Panc1 (cell line): Measurements from ENCODE around the gene P2RY2. TPM values are rescaled to one million over a fixed set of nuclear protein-coding genes. Genes with fewer than 3 reads are reported as not detected.

Source experiments
- ATAC-seq: fragments of 200-7000 bp; cut with Tn5 transposase; 2 replicates; pipeline ENCODE4 v1.9.1; 2020; ENCODE audit warnings: mild to moderate bottlenecking, moderate library complexity
- BruUV-seq: library from RNA; stranded (reverse); fragments of 400-500 nt; replicated peaks from 2 replicates; lab custom pipeline; 2021; lab: Mats Ljungman, UMichigan
- CTCF ChIA-PET: fragments of 300-600 bp; sonication (Branson Sonifier 250); formaldehyde crosslinking; loops from one replicate; lab custom pipeline; 2022; ENCODE audit warnings: antibody characterized with exemption; lab: Charles Lee
- POLR2A ChIA-PET: fragments of 300-600 bp; sonication (Branson Sonifier 250); formaldehyde crosslinking; loops from one replicate; lab custom pipeline; 2022; ENCODE audit warnings: antibody characterized with exemption; lab: Charles Lee
- DNase-seq: peaks from one replicate; pipeline ENCODE4 v3.0.0-alpha.2; 2010; ENCODE audit warnings: low read depth, low spot score
- H3K27ac ChIP-seq: 2 replicates; pipeline ENCODE4 v1.5.1; 2011; ENCODE audit warnings: mild to moderate bottlenecking, low read length, inconsistent platforms
- H3K27me3 ChIP-seq: fragments of 200-500 bp; sonication (Bioruptor generic); 2 replicates; pipeline ENCODE4 v1.6.0; 2014; ENCODE audit warnings: low read length, inconsistent platforms; ENCODE audit not compliant: control insufficient read depth, insufficient read depth
- H3K36me3 ChIP-seq: fragments of 200-500 bp; sonication (Bioruptor generic); 2 replicates; pipeline ENCODE4 v1.5.1; 2014; ENCODE audit warnings: inconsistent platforms, mild to moderate bottlenecking, low read length, moderate library complexity; ENCODE audit not compliant: control insufficient read depth, insufficient read depth
- H3K4me1 ChIP-seq: 2 replicates; pipeline ENCODE4 v1.5.1; 2011; ENCODE audit warnings: inconsistent platforms, mild to moderate bottlenecking, low read length, moderate library complexity; ENCODE audit not compliant: control insufficient read depth, insufficient read depth
- H3K4me3 ChIP-seq, 2 experiments: 2 replicates each; pipeline ENCODE4 v1.5.1; 2011 to 2012; ENCODE audit warnings: low read depth in 2 of 2, low read length in 2 of 2, mild to moderate bottlenecking in 2 of 2, inconsistent platforms in 1 of 2, moderate library complexity in 1 of 2
- H3K9me3 ChIP-seq: fragments of 200-500 bp; sonication (Bioruptor generic); 2 replicates; pipeline ENCODE4 v1.5.1; 2014; ENCODE audit warnings: low read depth, mild to moderate bottlenecking, inconsistent platforms, low read length, moderate library complexity; ENCODE audit not compliant: control insufficient read depth, insufficient read depth
- POLR2AphosphoS5 ChIP-seq: IDR thresholded peaks from 2 replicates; pipeline ENCODE4 v1.6.1; 2012; ENCODE audit warnings: mild to moderate bottlenecking, low read depth, low read length, moderate library complexity
- SIN3A ChIP-seq: IDR thresholded peaks from 2 replicates; pipeline ENCODE4 v1.6.1; 2012; ENCODE audit warnings: low read depth, mild to moderate bottlenecking, low read length, moderate library complexity, borderline replicate concordance; ENCODE audit not compliant: insufficient read depth
- TCF7L2 ChIP-seq: IDR thresholded peaks from 2 replicates; pipeline ENCODE4 v1.6.1; 2011; ENCODE audit warnings: mild to moderate bottlenecking, low read depth, low read length, inconsistent platforms
- in situ Hi-C: cut with HindIII; loops from 2 replicates; pipeline ENCODE4 v1.10.0; 2016; ENCODE audit warnings: low sequenced_read_pairs, low pct_unique_long_range_greater_than_20kb
- intact Hi-C: fragments of 100-400 bp; cut with micrococcal nuclease; formaldehyde crosslinking; loops from one replicate; pipeline ENCODE4 v1.10.0; 2022; ENCODE audit not compliant: unreplicated experiment
- total RNA-seq: library from RNA; stranded (reverse); gene quantifications from one replicate; pipeline ENCODE4 v1.2.1, GENCODE V29; 2021; ENCODE audit not compliant: unreplicated experiment
- TF ChIP-seq, protein P1 (sequence below): fragments of 450-650 bp; IDR thresholded peaks from 2 replicates; pipeline ENCODE4 v1.5.1; 2017; ENCODE audit warnings: mild to moderate bottlenecking
- TF ChIP-seq, protein P2 (sequence below), 2 experiments: IDR thresholded peaks; 2 replicates each; pipeline ENCODE4 v1.6.1; 2011 to 2012; ENCODE audit warnings: low read depth in 2 of 2, control low read depth in 1 of 2, low read length in 1 of 2, mild to moderate bottlenecking in 1 of 2, moderate library complexity in 1 of 2; ENCODE audit not compliant: insufficient read depth in 1 of 2

Gene P2RY2
- total RNA-seq, 1 experiment from 2014 or later = 2.4 TPM

DNA sequence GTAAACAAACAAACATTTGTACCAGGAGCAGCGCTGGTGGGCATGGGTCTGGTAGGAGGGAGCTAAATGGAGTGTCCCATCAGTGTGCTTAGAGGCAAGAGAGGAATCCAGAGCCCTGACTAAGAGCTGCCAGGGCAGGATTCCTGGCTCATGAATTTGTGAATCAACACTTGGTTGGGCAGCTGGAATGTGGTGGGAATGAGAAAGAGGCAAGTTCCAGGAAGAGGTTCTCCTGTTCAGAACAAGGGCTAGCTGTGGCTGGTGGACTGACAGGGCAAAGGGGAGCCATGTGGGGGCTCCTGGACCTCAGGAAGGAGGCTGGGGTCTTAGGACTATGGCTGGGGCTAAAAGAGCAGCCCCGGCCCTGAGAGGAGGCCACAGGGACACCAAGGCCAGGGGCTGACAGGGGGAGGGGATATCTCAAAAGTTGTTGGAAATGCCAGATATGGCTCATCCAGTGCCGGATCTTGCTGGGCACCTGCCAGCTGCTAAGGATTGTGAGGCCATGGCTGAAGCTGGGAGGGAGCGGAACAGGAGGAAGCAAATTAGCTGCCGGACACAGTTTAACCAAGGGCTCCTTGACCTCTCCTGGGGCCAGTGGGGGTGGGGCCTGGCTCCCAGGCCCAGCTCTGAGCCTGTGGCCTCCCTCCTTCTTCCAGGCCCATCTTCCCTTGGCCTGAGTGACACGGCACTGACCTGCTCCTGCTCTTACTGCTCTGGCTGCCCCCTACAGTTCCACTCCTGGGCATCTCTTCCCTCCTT lies 39.4 kb downstream of the P2RY2 start:
- H3K27ac ChIP-seq = peak overlapping the region; percentile 76
- DNase-seq (no peak), ATAC-seq (peak; percentile 90)
- no peaks in the 10 kb centered on the region for H3K9me3 ChIP-seq
- intact Hi-C loops (no loop called here), in situ Hi-C loops (no loop called here)
- TF ChIP-seq, protein P1, sequence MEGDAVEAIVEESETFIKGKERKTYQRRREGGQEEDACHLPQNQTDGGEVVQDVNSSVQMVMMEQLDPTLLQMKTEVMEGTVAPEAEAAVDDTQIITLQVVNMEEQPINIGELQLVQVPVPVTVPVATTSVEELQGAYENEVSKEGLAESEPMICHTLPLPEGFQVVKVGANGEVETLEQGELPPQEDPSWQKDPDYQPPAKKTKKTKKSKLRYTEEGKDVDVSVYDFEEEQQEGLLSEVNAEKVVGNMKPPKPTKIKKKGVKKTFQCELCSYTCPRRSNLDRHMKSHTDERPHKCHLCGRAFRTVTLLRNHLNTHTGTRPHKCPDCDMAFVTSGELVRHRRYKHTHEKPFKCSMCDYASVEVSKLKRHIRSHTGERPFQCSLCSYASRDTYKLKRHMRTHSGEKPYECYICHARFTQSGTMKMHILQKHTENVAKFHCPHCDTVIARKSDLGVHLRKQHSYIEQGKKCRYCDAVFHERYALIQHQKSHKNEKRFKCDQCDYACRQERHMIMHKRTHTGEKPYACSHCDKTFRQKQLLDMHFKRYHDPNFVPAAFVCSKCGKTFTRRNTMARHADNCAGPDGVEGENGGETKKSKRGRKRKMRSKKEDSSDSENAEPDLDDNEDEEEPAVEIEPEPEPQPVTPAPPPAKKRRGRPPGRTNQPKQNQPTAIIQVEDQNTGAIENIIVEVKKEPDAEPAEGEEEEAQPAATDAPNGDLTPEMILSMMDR = no peak
- TF ChIP-seq TCF7L2 (no peak), POLR2AphosphoS5 (no peak)
- TF ChIP-seq, protein P2, sequence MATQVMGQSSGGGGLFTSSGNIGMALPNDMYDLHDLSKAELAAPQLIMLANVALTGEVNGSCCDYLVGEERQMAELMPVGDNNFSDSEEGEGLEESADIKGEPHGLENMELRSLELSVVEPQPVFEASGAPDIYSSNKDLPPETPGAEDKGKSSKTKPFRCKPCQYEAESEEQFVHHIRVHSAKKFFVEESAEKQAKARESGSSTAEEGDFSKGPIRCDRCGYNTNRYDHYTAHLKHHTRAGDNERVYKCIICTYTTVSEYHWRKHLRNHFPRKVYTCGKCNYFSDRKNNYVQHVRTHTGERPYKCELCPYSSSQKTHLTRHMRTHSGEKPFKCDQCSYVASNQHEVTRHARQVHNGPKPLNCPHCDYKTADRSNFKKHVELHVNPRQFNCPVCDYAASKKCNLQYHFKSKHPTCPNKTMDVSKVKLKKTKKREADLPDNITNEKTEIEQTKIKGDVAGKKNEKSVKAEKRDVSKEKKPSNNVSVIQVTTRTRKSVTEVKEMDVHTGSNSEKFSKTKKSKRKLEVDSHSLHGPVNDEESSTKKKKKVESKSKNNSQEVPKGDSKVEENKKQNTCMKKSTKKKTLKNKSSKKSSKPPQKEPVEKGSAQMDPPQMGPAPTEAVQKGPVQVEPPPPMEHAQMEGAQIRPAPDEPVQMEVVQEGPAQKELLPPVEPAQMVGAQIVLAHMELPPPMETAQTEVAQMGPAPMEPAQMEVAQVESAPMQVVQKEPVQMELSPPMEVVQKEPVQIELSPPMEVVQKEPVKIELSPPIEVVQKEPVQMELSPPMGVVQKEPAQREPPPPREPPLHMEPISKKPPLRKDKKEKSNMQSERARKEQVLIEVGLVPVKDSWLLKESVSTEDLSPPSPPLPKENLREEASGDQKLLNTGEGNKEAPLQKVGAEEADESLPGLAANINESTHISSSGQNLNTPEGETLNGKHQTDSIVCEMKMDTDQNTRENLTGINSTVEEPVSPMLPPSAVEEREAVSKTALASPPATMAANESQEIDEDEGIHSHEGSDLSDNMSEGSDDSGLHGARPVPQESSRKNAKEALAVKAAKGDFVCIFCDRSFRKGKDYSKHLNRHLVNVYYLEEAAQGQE (IDR thresholded peaks at IDR 0.05; ENCODE audit: insufficient read depth in 1 of 2, low read depth in 2 of 2, low read length in 1 of 2) = no peak; a peak in 1 of 4 replicates
- H3K4me3 ChIP-seq = no peak overlapping the region
- H3K4me1 ChIP-seq = peaks cover 19% of the 10 kb centered on the region
- ChIA-PET POLR2A (no interaction called here), CTCF (no interaction called here)
- no peaks in the 10 kb centered on the region for H3K27me3 ChIP-seq
- no TSS peak for BruUV-seq
- no peaks in the 10 kb centered on the region for H3K36me3 ChIP-seq

DNA sequence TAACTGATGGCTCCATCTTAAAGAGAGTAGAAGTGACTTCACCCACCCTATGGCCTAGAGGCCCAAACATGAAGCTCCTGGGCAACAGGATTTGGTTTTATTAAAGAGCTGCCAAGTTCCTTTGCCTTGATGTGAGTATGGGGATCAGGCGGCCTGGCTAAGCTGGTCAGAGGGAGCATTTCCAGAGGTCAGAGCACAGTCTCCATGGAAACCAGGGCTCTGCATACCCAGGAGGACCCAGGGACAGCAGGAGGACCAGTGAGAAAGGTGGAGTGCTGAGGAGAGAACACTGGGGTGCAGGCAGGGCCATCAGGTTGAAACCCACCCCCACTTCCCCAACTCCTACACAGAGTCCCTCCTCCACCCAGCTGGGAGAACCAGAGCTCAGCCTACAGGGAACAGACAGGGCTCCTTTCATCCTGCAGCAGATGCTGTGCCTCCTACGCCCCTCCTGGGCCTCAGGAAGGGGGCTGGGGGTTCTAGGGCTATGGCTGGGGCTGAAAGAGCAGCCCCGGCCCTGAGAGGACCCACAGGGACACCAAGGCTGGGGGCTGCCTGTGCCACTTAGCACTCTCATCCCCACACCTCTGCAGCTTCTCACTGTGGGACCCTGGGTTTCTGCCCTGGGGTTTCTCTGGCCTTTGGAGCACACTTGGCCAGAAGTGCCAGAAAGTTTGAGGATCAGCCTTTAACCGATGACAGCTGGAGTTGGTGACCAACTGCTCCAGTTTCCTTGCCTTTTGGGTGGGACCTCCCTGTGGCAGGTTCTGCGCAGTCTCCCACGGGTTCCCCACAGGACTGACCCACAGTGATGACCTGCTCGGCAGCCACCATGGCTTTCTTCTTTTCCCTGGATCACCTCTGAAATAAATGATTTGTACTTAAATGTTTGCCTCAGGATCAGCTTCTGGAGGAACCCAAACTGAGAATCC lies 40.3 kb downstream of the P2RY2 start:
- H3K4me1 ChIP-seq = peaks cover 19% of the 10 kb centered on the region
- H3K9me3 ChIP-seq = no peaks in the 10 kb centered on the region
- no TSS peak for BruUV-seq
- POLR2A ChIA-PET = no interaction called here
- H3K36me3 ChIP-seq = no peaks in the 10 kb centered on the region
- in situ Hi-C loops = no loop called here
- TF ChIP-seq TCF7L2 = no peak
- TF ChIP-seq, protein P1 = no peak
- no peak for TF ChIP-seq POLR2AphosphoS5
- no peak for TF ChIP-seq SIN3A
- TF ChIP-seq, protein P2 (IDR thresholded peaks at IDR 0.05; ENCODE audit: insufficient read depth in 1 of 2, low read depth in 2 of 2, low read length in 1 of 2) = no peak
- no peak overlapping the region for H3K4me3 ChIP-seq
- intact Hi-C loops = no loop called here
- H3K27me3 ChIP-seq = no peaks in the 10 kb centered on the region
- DNase-seq = no peak
- CTCF ChIA-PET = no interaction called here
- peak; percentile 18; the same call in 1 of the 2 replicates for ATAC-seq
- H3K27ac ChIP-seq = peak overlapping the region; percentile 76
